ENCODE measurements around the gene FES.

DNA sequence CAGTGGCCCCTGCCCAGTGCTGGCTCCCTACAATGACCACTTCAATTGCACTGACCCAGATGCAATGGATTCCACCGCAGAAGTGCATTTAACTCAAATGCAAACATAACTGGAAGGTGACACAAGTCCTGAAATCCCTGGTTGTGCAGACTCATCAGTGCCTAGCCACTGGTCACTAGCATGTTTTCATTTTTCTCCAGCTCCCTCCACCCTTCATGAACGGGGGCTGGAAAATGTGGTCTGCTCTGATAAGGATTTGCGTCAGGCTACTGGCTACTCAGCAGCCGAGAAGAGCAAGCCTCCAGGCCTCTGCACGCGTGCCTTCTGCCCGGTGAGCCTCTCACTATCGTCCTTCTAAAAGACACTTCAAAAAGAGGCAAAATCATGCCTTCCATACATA lies 43.4 kb upstream of the FES start:
- no peak for TF ChIP-seq ARNT (IDR thresholded peaks at IDR 0.05)
- TF ChIP-seq FOXK2 (IDR thresholded peaks at IDR 0.05): no peak
- TF ChIP-seq BHLHE40 (IDR thresholded peaks at IDR 0.05; ENCODE audit: borderline replicate concordance): no peak
- TF ChIP-seq FOXM1 (IDR thresholded peaks at IDR 0.05; ENCODE audit: borderline replicate concordance): no peak
- no peak for TF ChIP-seq FOXA1 (IDR thresholded peaks at IDR 0.05)
- no peak for TF ChIP-seq SUZ12 (IDR thresholded peaks at IDR 0.05)
- no peak for TF ChIP-seq ELF4 (IDR thresholded peaks at IDR 0.05)
- no peak for TF ChIP-seq TARDBP (IDR thresholded peaks at IDR 0.05)
- TF ChIP-seq HDGF (IDR thresholded peaks at IDR 0.05; ENCODE audit: borderline replicate concordance): no peak
- TF ChIP-seq SP1 (IDR thresholded peaks at IDR 0.05): no peak
- TF ChIP-seq ZNF384 (IDR thresholded peaks at IDR 0.05): no peak

Measured in HEK293T (cell line).